ENCODE results near the gene ARHGAP4.

The ARHGAP4 gene

DNA sequence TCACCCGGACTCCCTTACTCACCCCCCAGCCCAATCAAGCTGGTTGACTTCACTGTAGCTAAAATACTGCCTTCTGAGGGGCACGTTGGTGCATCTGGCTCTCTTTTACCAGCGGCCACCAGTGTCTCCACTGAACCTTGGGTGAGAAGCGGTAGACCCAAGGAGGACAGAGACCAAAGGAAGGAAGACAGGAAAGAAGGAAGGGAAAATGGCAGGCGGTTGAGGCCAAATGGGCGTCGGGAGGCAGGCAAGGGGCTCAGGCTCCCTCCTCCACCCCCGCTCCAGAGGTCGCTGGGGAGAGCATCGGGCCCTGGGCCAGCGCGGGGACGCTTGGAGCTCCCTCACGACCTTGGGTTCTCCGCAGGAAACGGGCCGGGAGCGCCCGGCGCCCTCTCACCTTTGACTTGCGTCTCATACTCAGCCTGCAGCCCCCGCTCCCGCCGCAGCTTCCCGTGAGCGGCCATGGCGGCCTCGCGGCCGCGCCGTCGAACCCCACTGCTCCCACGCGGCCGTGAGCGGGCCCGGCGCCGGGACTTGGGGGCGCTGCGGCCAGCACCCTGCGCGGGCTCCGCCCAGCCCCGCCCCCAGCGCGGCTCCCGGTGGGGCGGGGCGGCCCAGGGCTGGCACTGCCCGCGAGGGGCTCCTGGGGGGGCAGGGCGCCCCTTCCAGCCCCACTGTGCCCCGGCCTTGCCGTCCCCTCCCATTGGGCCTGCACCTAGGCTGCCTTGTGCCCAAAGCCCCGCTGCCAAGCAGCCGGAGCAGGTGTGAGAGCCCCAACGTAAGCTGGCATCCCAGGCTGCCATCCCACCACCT is at the start of gene ARHGAP4:
TSS of gene ARHGAP4 (minus strand) at position 526 of the 813 bp plus-strand sequence. CDS start at position 464, 62 bp downstream.
- DNase-seq = no peak

DNA sequence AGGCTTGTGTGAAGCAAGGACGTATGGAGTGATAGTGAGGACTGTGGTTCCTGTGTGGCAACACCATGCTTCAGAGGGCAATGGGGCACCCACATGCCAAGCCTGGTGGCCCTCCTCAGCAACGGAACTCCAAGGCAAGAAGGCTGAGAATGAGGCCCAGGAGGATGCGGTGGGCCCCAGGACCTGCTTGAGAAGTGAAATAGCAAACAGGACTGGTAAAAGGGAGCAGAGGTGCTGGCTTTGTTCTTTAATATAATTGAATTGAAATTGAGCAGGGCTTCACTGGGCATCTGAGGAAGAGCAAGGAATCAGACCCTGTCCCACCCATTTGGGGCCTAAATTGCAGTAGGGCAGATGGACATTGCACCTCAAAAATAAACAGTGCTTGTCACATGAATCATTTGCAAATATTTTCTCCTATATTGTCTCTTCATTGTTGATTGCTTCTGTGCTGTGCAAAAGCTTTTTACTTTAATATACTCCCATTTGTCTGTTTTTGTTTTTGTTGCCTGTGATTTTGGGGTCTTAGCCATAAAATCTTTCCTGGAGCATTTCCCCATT is 48.7 kb upstream of the ARHGAP4 start:
- DNase-seq = no peak

DNA sequence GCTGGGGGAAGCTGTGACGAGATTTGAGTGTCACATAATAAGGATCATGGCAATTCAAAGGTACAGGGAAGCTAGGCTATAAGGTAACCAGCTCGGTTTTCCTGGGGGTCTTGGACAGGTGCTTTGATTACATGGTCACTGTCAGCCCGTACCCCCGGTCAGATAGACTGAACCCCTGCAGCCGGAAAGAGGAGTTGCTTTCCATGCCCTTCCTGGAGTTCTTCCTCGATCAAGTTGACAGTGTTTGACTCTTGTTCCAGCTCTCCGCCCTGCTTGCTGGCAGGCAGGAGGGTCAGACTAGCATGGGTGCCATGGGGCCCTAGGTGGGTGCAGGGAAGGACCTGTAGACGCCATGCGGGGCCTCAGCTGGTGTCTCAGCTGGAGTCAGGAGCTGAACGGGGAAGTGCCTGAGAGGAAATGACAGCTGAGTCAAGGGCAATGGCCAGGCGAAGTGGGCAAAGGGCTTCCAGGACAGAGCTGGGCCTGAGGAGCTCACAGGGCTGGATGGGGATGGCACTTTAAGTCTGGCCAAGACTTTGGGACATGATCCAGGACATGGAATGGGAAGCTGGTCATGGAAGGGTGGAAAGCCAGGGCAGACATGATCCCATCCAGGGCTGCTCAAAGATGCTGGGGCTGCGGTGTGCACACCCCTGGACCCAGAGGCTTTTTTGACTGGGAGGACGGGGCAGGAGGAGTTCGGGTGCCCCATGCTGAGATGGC is 48.1 kb upstream of the ARHGAP4 start:
- DNase-seq = no peak

DNA sequence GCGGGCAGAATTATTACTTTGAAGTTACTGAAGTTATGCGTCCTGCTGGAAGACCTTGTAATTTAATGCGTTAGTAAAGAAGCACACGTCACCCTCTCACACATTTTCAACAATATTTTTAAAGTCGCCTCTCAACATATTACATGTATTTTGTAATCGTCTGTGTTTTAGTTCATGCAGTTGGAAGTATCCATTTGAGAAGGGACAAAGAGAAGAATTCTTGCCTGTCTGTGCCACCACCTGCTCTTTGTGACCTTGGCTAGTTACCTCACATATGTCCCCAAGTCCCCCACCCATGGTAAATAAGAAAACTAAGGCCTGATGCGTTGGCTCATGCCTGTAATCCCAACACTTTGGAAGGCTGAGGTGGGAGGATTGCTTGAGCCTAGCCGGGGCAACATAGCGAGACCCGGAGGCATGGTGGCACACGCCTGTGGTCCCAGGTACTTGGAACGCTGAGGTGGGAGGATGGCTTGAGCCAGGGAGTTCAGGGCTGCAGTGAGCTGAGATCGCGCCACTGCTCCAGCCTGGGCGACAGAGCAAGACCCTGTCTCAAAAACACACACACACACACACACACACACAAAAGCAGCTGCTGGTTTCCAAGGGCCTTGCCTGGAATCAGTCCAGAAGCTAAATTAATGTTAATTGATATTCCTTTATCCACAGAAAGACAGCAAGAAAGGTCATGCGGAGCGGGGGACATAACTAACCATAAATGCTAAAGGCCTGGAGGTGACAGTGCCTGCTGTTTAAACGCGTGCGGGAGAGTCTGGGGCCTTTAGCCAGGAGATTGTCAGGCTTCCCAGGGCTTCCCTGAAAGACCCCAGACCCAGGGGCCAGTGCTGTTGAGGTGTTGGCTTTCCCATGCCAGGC is 47.3 kb upstream of the ARHGAP4 start:
- DNase-seq = no peak

DNA sequence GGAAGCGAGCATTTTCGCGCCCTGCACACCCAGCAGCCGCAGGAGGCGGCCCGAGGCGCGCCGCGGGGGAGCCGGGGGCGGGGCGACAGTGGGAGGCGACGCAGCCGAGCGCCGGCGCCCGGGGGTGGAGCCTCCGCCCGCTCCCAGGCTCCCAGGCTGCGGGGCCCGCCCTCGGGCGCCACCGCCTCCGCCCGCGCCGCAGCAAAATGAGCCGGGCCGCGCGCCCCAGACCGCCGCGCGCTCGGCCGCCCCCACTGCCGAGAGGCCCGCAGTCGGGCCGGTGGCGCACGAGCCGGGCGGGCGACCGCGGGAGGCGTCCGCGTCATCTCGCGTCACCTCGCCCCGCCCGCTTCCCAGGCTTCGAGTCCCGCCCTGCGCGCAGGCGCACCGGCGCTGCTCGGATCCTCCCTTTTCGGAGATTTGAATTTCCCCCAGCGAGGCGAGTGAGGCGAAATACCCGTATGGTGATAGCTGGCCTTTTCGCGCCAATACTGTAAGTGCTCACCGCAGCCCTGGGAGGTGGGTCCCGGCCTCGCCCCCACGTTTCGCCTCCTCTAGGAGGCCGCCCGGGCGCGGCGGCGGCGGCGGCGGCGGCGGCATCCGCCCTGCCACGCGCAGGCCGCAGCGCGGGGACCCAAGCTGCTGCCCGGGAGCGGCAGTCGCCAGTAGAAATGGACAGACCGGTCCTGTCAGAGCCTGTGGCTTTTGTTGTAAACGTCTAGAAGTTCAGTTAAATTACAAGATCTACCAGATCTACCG is 46.5 kb upstream of the ARHGAP4 start, which contains the start of gene TMEM187:
TSS of gene TMEM187 (plus strand) at position 387 of the 759 bp plus-strand sequence. CDS start 9,309 bp downstream, outside the sequence.
- DNase-seq = peak; percentile 51

DNA sequence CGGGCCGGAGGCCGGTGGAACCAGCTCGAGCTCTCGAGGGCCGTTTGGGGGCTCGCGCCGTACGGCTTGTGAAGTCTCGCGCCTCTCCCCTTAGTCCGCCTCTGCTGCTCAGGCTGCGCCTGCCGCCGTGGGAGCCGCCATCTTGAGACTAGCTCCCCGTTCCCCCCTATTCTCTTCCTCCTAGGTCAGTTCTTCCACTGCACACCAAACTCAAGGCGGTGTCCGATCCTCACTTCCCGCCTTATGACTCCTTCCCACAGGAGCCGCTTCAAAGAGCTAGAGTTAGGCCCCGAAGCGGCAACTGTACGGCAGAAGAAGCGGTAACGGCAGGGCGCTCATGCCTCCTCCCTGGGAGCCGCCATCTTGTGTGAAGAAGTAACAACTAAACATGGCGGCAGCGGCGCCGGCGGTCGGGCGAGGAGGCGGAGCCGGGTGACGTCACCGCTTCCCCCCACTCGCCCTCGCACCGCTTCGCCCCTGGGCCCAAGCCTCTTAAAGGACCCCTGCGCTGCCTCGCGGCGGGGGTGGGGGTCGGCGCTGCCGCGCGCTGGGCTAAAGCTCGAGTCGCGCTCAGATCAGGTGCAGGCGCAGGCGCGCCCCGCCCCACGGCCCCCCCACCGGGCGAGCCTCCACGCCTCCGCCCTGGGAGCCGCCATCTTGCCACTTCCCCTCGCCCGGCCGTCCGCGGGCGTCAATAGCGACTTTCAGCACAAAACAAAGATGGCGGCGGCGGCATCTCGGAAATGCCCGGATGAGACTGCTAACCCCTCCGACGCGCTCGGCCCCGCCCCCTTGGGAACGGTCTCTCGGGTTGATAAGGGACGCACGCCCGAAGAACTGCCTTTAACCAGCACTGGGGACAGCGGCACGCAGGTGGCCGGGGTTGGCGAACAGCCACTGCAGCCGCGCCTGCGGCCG is 45.6 kb upstream of the ARHGAP4 start, which contains the start of gene HCFC1:
TSS of gene HCFC1 (minus strand) at position 369 of the 918 bp plus-strand sequence. CDS start 978 bp downstream, outside the sequence.
- DNase-seq = peak; percentile 77

DNA sequence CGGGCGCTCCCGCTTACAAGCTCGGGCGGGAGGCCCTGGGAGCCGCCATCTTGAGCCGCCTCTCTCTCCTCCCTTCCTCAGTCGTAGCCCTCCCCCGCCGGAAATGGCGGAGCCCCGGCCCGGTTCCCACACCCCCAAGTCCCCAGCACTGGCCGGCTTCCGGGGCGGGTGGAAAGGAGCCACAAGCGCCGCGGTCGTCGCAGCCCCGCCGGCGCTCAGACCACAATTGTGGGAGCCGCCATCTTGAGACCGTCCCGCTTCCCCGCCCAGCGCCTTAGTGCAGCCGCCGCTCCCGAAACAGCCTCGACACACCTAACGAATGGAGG is 45.0 kb upstream of the ARHGAP4 start:
- DNase-seq = peak; percentile 71

DNA sequence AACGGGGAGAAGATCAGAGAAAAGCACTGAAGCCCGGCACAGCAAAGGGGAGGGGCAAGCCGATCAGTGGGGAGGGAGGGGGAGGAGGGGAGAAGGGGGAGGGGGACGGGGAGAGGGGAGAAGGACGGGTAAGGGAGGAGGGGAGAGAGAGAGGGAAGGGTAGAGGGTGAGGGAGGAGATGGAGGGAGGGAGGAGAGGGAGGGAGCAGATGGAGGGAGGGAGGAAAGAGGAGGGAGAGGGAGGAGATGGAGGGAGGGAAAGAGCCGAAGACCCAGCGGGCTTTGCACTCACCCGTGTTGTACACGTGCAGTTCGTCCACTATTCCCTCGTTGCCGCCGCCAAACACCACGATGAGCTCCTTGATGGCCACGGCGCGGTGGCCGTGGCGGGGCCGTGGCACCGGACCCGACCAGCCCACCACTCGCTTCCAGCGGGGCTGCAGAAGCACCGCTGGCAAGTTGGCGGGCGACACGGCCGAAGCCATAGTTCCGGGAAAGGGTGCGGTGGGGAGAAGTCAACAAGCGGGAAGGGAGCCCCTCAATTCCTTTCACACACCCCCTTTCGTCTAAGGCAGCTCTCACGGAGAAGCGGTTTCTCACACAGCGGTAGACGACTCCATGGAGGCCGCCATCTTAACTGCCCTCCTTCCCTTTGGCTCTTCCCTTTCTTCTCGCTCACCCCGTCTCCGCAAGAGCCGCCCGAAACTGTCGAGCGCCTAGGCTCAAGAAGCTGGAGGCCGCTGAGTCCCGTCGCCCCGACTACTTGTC is 44.5 kb upstream of the ARHGAP4 start:
- DNase-seq = peak; percentile 77

DNA sequence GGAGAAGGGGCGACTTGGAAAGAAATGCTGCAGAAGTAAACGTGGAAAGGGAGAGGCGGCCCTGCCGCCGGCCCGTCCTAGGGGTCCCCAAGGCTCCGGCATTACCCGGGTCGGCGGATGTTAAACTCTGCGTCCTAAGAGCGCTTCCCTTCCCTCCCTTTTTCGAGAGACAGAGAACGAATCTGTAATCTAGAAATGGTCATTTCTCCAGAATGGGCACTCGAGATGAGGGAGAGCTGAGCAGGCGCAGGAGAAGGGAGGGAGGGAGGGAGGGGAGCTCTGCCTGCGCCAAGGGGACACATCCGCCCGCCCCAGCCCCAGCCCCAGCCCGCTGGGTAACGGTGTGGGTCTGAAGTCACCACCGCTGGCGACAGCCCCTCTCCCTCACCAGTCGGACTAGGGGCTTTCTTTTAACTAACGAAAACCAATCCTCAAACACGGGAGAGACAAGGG is 43.9 kb upstream of the ARHGAP4 start:
- DNase-seq = peak; percentile 40

DNA sequence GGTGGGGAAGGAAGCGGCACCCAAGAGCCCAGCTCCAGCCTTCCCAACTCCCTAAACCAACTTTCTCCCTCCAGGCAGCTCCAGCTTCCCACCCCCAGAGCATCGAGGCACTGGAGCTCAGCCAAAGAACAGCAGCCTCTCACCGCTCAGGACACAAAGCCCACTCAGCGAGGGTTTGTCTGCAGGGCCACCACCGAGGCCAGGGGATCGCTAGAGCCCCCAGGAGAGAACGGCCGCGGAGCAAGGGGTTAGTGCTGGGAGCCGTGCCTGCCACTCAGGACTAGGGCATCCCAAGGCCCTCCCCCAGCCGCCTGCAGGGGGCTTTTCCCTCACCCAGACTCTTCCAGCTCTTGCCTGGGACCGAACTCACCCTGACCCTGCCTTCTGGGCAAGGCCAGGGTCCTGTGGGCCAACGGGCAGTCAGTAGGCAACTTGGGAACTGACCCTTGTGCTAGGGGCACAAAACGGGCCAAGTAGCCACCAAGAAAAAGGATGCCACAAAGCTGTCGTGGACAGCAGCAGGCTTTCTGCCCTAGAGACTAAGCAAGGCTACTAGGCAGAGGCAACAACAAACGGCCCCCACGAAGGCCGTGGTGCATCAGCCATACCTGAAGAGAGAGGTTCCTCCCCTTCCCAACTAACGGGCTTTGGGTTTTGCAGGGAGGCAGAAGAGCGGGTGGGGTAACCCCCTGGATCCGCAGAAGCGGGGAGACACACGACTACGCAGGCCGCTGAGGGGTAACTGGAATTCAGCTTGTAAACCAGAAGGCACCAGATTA is 43.2 kb upstream of the ARHGAP4 start:
- DNase-seq = no peak

DNA sequence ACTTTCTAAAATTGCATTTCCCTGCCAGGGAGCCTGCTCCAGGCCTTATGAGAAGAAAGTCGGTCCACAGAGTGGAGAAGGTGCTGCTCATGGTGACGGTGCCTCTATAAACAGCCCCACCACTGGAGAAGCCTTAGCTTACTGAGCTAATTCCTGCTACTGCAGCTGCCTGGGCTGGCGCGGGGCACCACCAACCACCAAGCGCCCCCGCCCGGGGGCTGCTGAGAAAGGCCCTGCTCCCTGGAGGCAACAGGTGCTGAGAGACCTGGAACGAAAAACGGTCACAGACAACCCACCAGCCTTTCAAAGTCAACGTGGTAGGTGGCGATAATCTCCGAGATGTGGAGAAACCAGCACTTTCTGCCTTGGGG is 42.7 kb upstream of the ARHGAP4 start:
- no peak for DNase-seq

DNA sequence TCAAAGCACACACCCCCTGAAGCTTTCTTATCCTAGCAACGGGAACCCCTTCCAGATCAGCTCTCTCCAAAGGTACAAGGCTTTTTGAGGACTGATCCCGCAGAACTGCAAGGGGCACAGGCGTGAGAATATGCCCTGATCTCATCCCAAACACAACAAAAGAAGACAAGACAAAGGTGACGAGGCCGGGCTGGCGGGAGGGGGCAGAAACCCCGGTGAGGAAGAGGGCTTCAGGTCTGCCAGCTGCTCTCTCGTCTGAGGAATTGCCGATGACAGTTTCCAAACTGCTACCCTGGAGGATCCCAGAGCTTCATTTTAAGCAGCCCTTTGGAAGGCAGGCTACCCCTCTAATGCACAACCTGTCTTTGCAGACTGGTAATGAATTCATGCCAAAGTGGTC is 42.2 kb upstream of the ARHGAP4 start:
- DNase-seq = no peak

DNA sequence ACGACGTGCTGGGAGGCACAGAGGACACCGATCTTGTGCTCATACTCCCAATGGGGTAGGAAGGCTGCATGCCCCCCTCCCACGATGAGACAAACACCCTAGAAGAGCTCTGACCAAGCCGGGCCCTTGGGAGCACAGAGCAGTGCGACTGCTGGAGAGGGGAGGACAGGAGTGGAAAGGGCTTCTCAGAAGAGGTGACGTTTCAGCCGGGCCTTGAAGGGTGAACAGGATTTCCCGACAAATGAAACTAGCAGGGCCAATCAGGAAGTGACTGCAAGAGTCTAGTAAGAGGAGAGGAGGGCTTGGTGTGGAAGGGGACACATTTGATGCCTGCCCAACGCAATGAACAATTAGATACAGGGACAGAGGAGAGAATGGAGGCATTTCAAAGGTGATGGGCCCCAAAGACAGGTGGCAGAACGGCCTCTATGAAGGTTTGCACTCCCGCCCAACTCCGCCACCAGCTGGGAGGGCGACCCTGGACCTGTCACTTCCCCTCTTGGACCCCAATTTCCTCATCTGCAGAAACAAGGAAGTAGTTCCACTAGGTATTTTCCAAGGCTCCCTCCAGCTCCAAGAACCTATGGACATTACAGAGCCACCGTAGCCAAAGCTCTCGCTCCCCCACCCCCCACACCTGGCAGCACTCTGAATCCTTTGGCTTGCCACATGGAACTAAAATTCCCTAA is 41.6 kb upstream of the ARHGAP4 start:
- DNase-seq = peak; percentile 63

DNA sequence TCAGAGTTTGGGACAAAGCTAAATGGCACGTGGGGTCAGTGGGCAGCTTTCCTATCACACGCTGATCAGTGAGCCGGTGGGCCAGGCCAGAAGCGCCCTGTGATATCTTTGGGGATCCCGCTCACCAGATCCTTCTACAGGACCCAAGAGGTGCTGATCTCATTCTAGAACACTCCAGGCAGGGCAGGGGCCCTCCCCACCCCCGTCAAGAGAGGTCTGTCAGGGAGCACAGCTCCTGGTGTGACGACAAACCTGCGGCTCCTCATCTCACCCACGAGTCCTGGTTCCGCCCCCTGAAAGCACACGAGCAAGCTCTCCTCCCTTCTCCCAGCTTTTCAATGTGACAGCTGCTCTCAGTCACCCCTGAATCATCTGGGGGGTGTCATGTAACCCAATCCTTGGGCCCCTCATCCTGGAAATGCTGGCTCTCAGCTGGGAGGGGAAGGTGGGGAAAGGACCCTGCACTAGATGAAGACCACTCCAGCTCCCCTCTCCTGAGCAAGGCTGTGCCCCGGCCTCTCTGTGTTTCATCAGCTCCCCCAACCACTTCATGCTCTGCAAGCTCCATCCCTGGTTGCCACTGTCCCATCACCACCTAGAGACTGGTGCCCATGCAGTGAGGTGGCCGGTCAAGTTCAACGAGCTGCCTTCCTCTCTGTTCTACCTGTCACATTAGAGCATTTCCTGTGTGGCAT is 40.9 kb upstream of the ARHGAP4 start:
- DNase-seq = no peak

DNA sequence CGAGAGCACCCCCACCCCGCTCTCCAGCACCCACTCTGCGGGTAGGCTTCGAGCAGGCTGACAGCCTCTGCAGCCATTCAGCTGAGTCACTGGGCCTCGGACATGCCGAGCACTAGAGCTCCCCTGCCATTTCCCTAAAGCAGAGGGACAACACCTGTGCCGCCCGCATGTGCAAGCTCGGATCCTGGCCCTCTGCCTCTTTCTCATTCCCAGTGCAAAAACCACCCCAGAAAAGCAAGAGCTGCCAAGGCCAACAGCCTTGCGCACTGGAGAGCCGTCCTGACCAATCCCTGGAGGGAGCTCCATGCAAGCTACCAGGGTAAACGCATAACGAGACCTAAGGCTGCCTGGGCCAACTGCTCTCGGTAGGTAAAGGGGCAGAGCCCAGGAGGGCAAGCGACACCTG is 40.2 kb upstream of the ARHGAP4 start:
- no peak for DNase-seq

DNA sequence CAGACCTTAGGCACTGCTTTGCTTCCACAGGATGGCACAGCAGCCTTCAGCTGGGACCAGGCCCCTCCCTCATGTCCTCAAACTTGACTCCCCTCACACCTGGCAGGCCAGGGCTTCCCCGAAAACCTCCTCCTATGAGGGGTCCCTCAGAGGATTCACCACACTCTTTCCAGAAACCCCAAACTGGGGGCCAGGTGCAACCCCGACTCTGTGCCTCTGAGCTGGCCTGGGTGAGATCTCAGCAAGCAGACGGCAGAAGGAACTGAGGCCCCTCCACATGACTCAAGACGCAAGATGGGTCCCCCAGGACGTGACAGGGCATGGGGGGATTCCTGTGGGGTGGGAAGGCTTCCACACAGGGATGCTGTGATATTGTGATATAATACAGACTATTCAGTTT is 39.3 kb upstream of the ARHGAP4 start:
- no peak for DNase-seq

DNA sequence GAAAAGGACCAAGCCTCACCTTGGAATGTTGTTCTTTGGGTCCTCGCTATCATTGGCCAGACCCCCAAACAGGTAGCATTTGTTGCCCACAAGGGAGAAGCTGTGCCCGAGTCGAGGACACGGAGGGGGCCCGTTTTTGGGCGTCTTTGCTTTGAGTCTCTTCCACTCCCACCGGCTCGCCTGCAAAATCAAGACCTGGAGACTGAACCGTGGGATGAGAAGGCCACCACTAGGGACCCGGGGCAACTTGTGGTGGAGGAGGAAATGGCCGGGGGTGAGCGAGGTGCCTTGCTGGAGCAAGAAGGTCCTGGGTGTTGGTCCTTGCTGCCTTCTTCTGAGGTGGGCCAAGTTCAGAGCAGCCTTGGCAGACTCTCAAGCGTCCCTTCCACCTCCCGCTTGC is 38.0 kb upstream of the ARHGAP4 start:
- DNase-seq = no peak

DNA sequence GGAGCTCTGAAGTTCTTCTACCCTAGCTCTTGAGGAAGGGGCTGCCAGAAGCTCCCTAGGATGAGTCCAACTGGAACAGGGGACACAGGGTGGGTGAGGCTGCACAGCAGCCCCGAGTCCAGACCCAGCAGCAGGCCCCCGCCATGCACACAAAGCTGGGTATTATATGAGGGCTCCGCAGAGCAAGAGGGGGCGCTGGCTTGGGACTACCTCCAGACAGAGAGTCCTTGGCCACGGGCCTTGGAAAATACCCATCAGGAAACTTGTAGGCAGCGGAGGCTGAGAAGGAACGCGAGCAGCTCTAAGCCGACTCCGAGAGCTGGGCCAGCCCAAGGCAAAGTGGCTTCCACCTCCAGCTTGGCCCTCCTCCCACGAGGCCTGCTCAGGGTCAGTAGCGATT is 37.5 kb upstream of the ARHGAP4 start:
- DNase-seq = no peak
